Measurements from ENCODE around the gene RCAN2.
A peak's percentile ranks its signal among the peaks of the same experiment; 100 is the strongest.

The RCAN2 gene
- 0.24 to 22.0 (median 2.7) reads per million in 9 experiments for total RNA-seq

DNA sequence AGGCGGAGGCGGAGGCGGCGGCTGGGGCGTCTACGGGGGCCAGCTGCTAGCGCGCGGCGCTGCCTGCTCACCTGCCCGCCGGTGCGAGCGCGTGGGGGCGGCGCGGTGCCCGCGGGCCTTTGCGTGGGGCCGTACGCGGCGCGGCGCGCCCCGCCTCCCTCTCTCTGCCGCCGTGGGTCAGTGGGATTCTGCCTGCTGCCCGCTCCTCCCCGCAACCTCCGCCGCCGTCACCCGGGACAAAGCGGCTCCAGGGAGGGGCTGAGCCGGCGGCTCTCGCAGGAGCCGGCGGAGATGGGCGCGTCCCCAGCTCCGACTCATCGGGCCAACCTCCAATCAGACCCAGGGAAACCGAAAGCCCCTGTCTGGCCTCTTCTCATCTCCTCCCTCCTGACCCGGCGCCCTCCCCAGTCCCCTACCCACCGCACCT lies at the start of gene RCAN2:
Gene RCAN2 (minus strand): TSS at position 249 of the 427 bp plus-strand sequence.
- Mint-ChIP-seq H3K4me1 (ENCODE audit: low read depth in 2 of 2) (no peaks in the 10 kb centered on the region), H3K27ac (no peak within 1 kb of the TSS), H3K36me3 (ENCODE audit: insufficient read depth) (no peaks in the 10 kb centered on the region), H3K4me3 (peak within 1 kb of the TSS; percentile 66 to 72), H3K27me3 (peaks cover 50 to 74% of the 10 kb centered on the region in 2 donors), H3K9me3 (no peaks in the 10 kb centered on the region)
- ATAC-seq (replicated peaks) (peak; percentile 70), DNase-seq (peak in 2 of 3 experiments; percentile 2)

DNA sequence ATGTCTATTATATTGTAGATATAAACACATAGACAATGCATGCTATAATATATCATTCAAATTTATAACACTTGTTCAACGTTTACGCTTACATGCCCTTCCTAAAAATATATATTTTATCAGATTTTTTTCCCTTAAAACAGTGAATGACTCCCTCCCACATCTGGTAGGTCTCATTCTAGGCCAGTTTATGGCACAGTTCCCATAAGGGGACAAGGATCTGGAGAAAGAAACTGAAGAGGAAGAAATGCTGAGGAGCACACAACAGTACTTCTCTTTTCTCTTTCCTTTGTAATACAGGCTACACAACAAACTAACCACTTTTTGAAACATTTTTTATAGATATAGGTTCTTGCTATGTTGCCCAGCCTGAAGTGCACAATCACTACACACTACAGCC lies 48.6 kb upstream of the RCAN2 start:
- Mint-ChIP-seq H3K27me3 (peaks cover 56 to 66% of the 10 kb centered on the region in 2 donors), H3K4me1 (ENCODE audit: low read depth in 2 of 2) (no peaks in the 10 kb centered on the region), H3K9me3 (peaks cover 0 to 3% of the 10 kb centered on the region in 2 donors), H3K36me3 (ENCODE audit: insufficient read depth) (no peaks in the 10 kb centered on the region), H3K4me3 (no peak overlapping the region), H3K27ac (no peak overlapping the region)
- DNase-seq (no peak), ATAC-seq (replicated peaks) (no peak)

DNA sequence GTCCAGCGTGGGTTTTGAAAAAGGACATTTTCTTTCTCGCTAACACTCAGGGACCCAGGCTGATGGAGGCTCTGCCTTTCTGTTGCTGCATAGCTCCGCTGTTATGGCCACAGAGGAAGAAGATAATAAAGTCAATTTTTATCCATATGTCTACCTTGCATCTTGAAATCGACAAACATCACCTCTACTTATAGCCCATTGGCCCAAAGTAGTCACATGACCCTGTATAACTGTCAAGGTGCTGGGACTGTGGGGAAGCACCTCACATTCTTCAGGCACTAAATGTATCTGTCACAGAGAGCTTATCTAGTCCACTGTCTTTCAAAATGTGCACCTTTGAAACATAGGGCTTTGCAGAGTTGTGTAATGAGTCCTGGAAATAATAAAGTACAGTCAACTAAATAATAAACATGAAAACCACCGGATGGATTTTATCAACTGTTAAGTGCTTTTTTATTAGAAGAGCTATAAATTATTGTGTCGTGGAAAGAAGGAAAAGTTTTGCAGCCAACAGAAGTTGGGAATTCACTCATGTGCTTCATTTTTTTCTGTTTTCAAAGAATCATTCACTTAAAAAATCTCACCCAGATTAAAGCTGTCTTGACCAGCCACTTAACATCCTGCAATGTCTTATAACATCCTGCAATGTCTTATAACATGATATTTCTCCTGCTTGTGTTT lies 47.7 kb upstream of the RCAN2 start:
- H3K4me3 Mint-ChIP-seq, result no peak overlapping the region
- peaks cover 56 to 60% of the 10 kb centered on the region in 2 donors for H3K27me3 Mint-ChIP-seq
- no peak for ATAC-seq (replicated peaks)
- H3K36me3 Mint-ChIP-seq (ENCODE audit: insufficient read depth), result no peaks in the 10 kb centered on the region
- H3K9me3 Mint-ChIP-seq, result no peaks in the 10 kb centered on the region
- H3K4me1 Mint-ChIP-seq (ENCODE audit: low read depth in 2 of 2), result no peaks in the 10 kb centered on the region
- DNase-seq, result no peak
- H3K27ac Mint-ChIP-seq, result no peak overlapping the region

DNA sequence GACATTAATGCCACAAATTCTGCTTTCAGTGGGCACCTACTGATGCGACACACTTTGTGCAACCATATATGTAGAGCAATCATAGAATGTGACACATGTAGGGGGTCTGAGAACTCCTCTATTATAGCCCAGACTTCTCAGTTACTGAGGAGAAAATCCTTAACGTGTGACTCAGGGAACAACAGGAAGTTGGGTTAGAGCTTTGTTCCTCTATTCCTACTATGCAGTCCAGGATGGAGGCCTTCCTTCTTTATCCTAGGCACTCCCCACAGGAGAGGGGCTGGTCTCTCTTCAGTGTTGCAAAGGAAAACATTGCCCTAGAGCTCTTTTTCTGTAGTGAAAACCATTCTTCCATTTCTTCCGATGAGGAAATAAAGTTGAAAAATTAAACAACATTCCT lies 39.6 kb upstream of the RCAN2 start:
- Mint-ChIP-seq H3K27me3 (peaks cover 35 to 50% of the 10 kb centered on the region in 2 donors), H3K36me3 (ENCODE audit: insufficient read depth) (no peaks in the 10 kb centered on the region), H3K27ac (no peak overlapping the region), H3K4me3 (no peak overlapping the region), H3K4me1 (ENCODE audit: low read depth in 2 of 2) (no peaks in the 10 kb centered on the region), H3K9me3 (no peaks in the 10 kb centered on the region)
- ATAC-seq (replicated peaks) (no peak), DNase-seq (no peak)

DNA sequence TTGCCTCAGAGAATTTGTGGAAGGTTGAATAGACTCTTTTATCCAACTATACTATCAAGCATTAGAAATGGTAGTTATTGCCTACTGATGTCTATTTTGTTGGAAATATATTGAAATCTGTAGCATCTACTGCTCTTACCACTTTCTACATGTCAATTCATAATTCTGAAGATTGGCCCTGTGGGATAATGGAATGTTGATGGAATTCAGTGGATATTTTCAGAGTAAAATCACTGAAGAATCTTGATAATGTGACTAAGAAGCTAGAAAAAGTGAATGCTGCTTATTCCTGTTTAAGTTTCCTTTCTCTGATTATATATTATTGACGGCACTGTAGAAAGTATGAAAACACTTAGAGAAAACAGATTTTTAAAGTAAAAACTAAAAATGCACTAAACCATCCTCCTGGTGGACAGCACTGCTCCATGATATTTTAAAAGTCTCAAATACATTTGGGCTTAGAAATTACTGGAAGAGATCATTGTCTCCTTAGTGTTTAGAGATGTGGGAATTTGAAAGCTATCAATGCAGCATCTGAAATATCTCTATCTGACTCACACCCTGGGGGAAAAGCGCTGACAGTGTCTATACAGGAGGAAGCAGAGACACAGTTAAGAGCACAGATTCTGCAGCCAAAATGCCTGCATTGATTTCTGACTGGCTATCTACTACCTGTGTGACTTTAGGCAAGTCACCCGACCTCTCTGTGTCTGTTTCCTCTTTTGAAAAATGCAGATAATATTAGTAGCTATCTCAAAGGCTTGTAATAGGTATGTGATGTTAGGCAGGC lies 37.9 kb upstream of the RCAN2 start:
- Mint-ChIP-seq H3K4me1 (ENCODE audit: low read depth in 2 of 2) (no peaks in the 10 kb centered on the region), H3K36me3 (ENCODE audit: insufficient read depth) (no peaks in the 10 kb centered on the region), H3K27ac (no peak overlapping the region), H3K27me3 (peaks cover 36 to 49% of the 10 kb centered on the region in 2 donors), H3K4me3 (no peak overlapping the region), H3K9me3 (no peaks in the 10 kb centered on the region)
- no peak for ATAC-seq (replicated peaks)
- no peak for DNase-seq

DNA sequence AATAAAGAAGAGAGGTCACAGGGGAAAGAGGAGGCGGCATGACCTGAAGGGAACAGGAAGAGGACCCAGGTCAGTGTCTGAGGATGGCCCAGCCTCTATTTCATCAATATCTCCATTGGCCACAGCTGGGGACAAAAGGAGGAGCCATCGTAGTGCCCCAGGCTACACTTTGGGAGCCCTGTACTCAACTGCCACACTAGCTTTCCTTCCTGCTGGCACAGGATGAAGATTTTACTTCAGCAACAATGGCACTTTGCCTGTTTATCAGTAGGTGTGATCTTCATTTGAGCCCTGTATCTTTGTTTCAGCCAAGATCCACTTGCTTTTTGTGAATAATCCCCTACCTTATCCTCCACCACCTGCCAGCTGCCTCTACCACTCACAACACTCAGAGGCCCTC lies 35.4 kb upstream of the RCAN2 start:
- ATAC-seq (replicated peaks), result no peak

DNA sequence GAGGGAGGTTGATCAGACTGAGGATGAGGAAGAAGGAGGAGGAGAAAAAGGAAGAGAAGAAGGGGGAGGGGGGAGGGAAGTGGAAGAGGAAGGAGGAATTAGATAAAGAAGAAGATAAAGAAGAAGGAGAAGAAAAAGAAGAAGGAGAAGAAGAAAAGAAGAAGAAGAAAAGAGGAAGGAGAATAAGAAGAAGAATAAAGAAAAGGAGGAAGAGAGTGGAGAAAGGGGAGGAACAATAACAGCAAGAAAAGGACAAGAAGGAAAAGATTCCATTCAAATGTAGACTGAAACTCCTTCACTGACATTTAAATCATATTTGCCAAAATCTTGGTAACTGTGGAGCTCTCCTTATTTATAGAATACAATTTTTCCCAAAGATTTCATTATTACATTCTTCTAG lies 34.3 kb upstream of the RCAN2 start:
- DNase-seq (no peak), ATAC-seq (replicated peaks) (no peak)
- peaks cover 35 to 39% of the 10 kb centered on the region in 2 donors for H3K27me3 Mint-ChIP-seq
- H3K4me3 Mint-ChIP-seq, result no peak overlapping the region
- no peaks in the 10 kb centered on the region for H3K36me3 Mint-ChIP-seq (ENCODE audit: insufficient read depth)
- H3K4me1 Mint-ChIP-seq (ENCODE audit: low read depth in 2 of 2), result no peaks in the 10 kb centered on the region
- no peaks in the 10 kb centered on the region for H3K9me3 Mint-ChIP-seq
- no peak overlapping the region for H3K27ac Mint-ChIP-seq

More for the DNA sequence above, 35.4 kb upstream of the RCAN2 start:
- Mint-ChIP-seq H3K27me3 (peaks cover 37 to 42% of the 10 kb centered on the region in 2 donors), H3K4me1 (ENCODE audit: low read depth in 2 of 2) (no peaks in the 10 kb centered on the region), H3K27ac (no peak overlapping the region), H3K4me3 (no peak overlapping the region), H3K9me3 (no peaks in the 10 kb centered on the region), H3K36me3 (ENCODE audit: insufficient read depth) (no peaks in the 10 kb centered on the region)
- no peak for DNase-seq

DNA sequence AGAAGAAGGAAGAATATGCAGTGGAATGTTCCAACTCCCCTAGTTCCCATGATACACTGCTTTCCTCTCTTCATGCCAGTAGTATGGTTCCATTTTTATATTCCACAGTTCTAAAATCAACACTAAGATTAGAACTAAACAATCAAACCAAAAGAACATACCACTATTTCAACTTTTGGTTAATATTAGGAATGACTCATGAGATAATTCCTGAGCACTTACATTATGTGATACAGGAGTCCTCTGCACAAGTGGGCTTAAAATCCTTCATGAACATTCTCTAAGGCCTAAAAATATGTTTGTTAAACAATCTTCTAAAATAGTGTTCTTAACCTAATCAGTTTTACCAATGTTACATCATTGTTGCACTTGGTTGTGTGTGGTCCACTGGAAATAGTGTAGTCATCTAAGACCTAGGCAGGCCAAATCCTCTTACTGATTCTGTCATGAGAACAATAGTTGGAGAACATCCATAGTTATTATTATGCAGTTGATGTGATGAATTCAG lies 30.3 kb upstream of the RCAN2 start:
- Mint-ChIP-seq H3K27me3 (peaks cover 12 to 30% of the 10 kb centered on the region in 2 donors), H3K27ac (no peak overlapping the region), H3K9me3 (no peaks in the 10 kb centered on the region), H3K4me3 (no peak overlapping the region), H3K4me1 (ENCODE audit: low read depth in 2 of 2) (no peaks in the 10 kb centered on the region), H3K36me3 (ENCODE audit: insufficient read depth) (no peaks in the 10 kb centered on the region)
- ATAC-seq (replicated peaks), result no peak
- DNase-seq, result no peak

DNA sequence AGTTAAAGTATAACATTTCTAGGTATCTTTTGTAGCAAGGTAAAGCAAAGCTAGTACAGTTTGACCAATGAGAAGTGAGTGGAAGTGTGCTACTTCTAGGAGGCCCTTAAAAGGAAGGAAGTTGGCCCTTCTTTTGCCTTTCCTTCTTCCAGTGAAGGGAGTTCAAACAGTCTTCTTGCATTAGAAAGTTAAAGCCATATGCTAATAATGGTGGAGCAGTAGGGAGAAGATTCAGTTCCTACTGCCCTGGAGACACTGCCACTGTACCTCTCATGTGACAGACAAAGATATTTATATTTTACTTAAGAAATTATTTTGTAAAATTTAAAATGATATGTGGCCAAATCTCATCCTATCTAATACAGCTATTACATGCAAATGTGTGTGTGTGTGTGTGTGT lies 26.0 kb upstream of the RCAN2 start:
- Mint-ChIP-seq H3K36me3 (ENCODE audit: insufficient read depth) (no peaks in the 10 kb centered on the region), H3K4me3 (no peak overlapping the region), H3K27ac (no peak overlapping the region), H3K27me3 (peaks cover 0 to 10% of the 10 kb centered on the region in 2 donors), H3K4me1 (ENCODE audit: low read depth in 2 of 2) (no peaks in the 10 kb centered on the region), H3K9me3 (no peaks in the 10 kb centered on the region)
- no peak for DNase-seq
- no peak for ATAC-seq (replicated peaks)

DNA sequence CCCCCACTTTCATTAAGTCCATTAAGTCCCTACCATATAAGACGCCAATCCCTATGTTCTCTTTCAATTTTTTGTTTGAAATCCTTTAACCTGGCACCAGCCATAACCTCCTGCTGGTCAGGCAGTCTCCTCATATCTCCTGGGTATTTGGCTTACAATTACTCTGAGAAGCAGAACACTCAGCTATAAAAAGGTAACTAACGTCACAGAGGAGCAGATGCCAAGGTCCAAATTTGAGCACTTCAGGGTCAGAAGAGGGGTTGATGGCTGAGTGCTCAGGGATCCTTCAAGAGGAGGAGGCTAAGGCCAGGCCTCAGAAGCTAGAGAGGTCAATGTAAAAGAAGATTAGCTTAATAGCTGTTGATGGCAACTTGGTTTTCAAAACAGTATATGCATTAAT lies 22.3 kb upstream of the RCAN2 start:
- H3K9me3 Mint-ChIP-seq, result no peaks in the 10 kb centered on the region
- DNase-seq, result no peak
- ATAC-seq (replicated peaks), result no peak
- H3K27ac Mint-ChIP-seq, result no peak overlapping the region
- H3K4me3 Mint-ChIP-seq, result no peak overlapping the region
- H3K4me1 Mint-ChIP-seq (ENCODE audit: low read depth in 2 of 2), result no peaks in the 10 kb centered on the region
- H3K36me3 Mint-ChIP-seq (ENCODE audit: insufficient read depth), result no peaks in the 10 kb centered on the region
- peaks cover 6 to 14% of the 10 kb centered on the region in 2 donors for H3K27me3 Mint-ChIP-seq

DNA sequence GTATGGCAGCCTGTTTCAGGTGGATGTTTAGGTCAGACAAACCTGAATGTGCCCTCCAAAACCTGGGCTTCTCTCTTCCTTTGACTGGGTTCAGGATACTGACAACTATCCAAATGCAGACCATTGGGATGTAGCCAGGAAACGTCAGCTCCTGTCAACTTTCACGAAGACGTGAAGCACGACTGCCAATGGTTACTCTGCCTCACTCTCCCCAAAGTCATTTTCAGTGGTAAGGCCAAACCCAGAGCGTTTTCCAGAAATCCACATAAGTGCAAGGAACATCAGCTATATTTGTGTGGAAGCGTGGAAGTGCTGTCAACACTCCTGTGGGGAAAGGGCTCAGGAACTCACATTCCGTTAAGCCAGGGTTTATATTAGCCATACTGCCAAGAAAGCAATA lies 20.1 kb upstream of the RCAN2 start:
- Mint-ChIP-seq H3K27ac (no peak overlapping the region), H3K4me1 (ENCODE audit: low read depth in 2 of 2) (no peaks in the 10 kb centered on the region), H3K27me3 (peaks cover 6 to 24% of the 10 kb centered on the region in 2 donors), H3K4me3 (no peak overlapping the region), H3K36me3 (ENCODE audit: insufficient read depth) (no peaks in the 10 kb centered on the region), H3K9me3 (no peaks in the 10 kb centered on the region)
- ATAC-seq (replicated peaks) (no peak), DNase-seq (no peak)

DNA sequence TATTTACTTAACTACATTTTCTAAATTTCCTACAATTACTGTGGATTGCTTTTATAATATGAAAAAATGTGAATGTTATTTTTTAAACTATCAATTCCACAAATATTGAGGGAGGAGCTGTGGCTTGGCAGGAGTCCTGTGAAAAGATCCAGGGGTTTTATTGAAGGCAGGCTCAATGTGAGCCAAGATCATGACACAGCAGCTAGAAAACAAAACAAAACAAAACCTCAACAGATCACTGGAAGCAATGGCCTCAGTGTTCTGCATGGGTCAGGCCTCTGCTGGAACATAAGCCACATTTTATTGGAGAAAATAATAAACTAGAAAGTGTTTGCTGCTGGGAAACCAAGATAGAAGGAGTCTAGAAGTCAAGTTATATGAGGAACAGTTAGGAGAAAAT lies 19.4 kb upstream of the RCAN2 start:
- Mint-ChIP-seq H3K36me3 (ENCODE audit: insufficient read depth) (no peaks in the 10 kb centered on the region), H3K27ac (no peak overlapping the region)
- no peak for ATAC-seq (replicated peaks)

DNA sequence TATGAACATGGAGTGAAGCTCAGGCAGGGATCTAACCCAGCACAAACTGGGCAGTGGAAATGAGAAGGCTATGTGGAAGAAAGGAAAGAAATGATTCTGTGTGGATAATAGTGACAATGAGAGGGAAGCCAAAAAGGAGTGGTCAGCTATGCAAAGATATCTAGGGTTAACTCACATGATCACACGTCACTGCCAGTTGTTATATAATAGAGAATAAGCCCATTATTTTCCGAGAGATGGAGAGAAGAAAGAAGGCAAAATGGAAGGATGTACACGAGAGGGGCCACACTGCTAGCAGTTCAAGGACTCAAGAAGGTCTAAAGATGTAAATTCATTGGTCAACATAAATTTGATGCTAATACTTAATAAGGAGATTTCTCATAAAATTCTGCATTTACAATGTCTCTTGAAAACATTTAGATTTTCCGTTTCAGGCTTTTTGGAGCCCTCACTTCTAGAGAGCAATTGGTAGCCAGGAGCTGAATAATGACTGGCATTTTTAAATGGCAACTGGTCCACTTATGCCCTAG lies 18.8 kb upstream of the RCAN2 start:
- DNase-seq, result no peak
- no peak for ATAC-seq (replicated peaks)
- no peaks in the 10 kb centered on the region for H3K36me3 Mint-ChIP-seq (ENCODE audit: insufficient read depth)
- H3K9me3 Mint-ChIP-seq, result no peaks in the 10 kb centered on the region
- peaks cover 6 to 35% of the 10 kb centered on the region in 2 donors for H3K27me3 Mint-ChIP-seq
- no peak overlapping the region for H3K27ac Mint-ChIP-seq
- no peaks in the 10 kb centered on the region for H3K4me1 Mint-ChIP-seq (ENCODE audit: low read depth in 2 of 2)
- no peak overlapping the region for H3K4me3 Mint-ChIP-seq

More for the DNA sequence above, 19.4 kb upstream of the RCAN2 start:
- DNase-seq, result no peak
- peaks cover 6 to 30% of the 10 kb centered on the region in 2 donors for H3K27me3 Mint-ChIP-seq
- no peaks in the 10 kb centered on the region for H3K4me1 Mint-ChIP-seq (ENCODE audit: low read depth in 2 of 2)
- H3K4me3 Mint-ChIP-seq, result no peak overlapping the region
- no peaks in the 10 kb centered on the region for H3K9me3 Mint-ChIP-seq

Measured in effector memory CD8-positive, alpha-beta T cell (primary cell).